PC-3 (cell line): ENCODE measurements around the gene BHLHE23. TPM values are rescaled to one million over a fixed set of nuclear protein-coding genes. Genes with fewer than 3 reads are reported as not detected.

Source experiments
- ATAC-seq: fragments of 200-7000 bp; cut with Tn5 transposase; 2 replicates; pipeline ENCODE4 v1.9.1; 2020; ENCODE audit warnings: mild to moderate bottlenecking, moderate library complexity
- BruUV-seq: library from RNA; stranded (reverse); fragments of 400-500 nt; replicated peaks from 2 replicates; lab custom pipeline; 2021; lab: Mats Ljungman, UMichigan
- CTCF ChIA-PET: fragments of 300-600 bp; sonication (Branson Sonifier 250); formaldehyde crosslinking; loops from one replicate; lab custom pipeline; 2022; ENCODE audit warnings: antibody characterized with exemption; lab: Charles Lee
- POLR2A ChIA-PET: fragments of 300-600 bp; sonication (Branson Sonifier 250); formaldehyde crosslinking; loops from one replicate; lab custom pipeline; 2022; ENCODE audit warnings: antibody characterized with exemption; ENCODE audit not compliant: unreplicated experiment; lab: Charles Lee
- DNase-seq: peaks from one replicate; pipeline ENCODE4 v3.0.0-alpha.2; 2015
- H2AFZ ChIP-seq: fragments of 300-600 bp; sonication (generic); 2 replicates; pipeline ENCODE4 v1.6.0; 2016; ENCODE audit warnings: antibody characterized with exemption, low read length
- H3F3A ChIP-seq: fragments of 300-600 bp; sonication (generic); one replicate; pipeline ENCODE4 v1.6.0; 2017; ENCODE audit warnings: antibody characterized with exemption, low read length, control low read depth, mild to moderate bottlenecking; ENCODE audit not compliant: unreplicated experiment
- H3K27ac ChIP-seq: fragments of 300-600 bp; sonication (generic); 2 replicates; pipeline ENCODE4 v1.5.1; 2016; ENCODE audit warnings: mild to moderate bottlenecking, low read length
- H3K27me3 ChIP-seq: fragments of 300-600 bp; sonication (generic); 2 replicates; pipeline ENCODE4 v1.6.1; 2016; ENCODE audit warnings: low read length, mixed read lengths
- H3K36me3 ChIP-seq: fragments of 300-600 bp; sonication (generic); 2 replicates; pipeline ENCODE4 v1.6.1; 2016; ENCODE audit warnings: low read depth, mixed run types, low read length, mixed read lengths
- H3K4me1 ChIP-seq: fragments of 300-600 bp; sonication (generic); 2 replicates; pipeline ENCODE4 v1.5.1; 2016; ENCODE audit warnings: low read length; ENCODE audit not compliant: insufficient read depth
- H3K4me2 ChIP-seq: fragments of 300-600 bp; sonication (generic); 2 replicates; pipeline ENCODE4 v1.6.0; 2016; ENCODE audit warnings: low read length
- H3K4me3 ChIP-seq: fragments of 300-600 bp; sonication (generic); 2 replicates; pipeline ENCODE4 v1.5.1; 2016; ENCODE audit warnings: mild to moderate bottlenecking, low read length, mixed read lengths
- H3K79me2 ChIP-seq: fragments of 300-600 bp; sonication (generic); 2 replicates; pipeline ENCODE4 v1.6.1; 2017; ENCODE audit warnings: low read length, mixed read lengths
- H3K9ac ChIP-seq: fragments of 300-600 bp; sonication (generic); 2 replicates; pipeline ENCODE4 v1.6.0; 2016; ENCODE audit warnings: mild to moderate bottlenecking, low read length
- H3K9me2 ChIP-seq: fragments of 300-600 bp; sonication (generic); replicated peaks from 2 replicates; pipeline ENCODE4 v1.6.1; 2016; ENCODE audit warnings: mixed run types, low read length, mixed read lengths
- H3K9me3 ChIP-seq: fragments of 300-600 bp; sonication (generic); 2 replicates; pipeline ENCODE4 v1.6.1; 2016; ENCODE audit warnings: low read length, mixed read lengths
- H4K20me1 ChIP-seq: fragments of 300-600 bp; sonication (generic); 2 replicates; pipeline ENCODE4 v1.6.1; 2016; ENCODE audit warnings: low read length, mixed read lengths
- CTCF ChIP-seq: fragments of 300-600 bp; sonication (generic); conservative IDR thresholded peaks from 2 replicates; pipeline ENCODE4 v1.5.1; 2017; ENCODE audit warnings: antibody characterized with exemption, low read depth, mild to moderate bottlenecking, low read length
- EZH2 ChIP-seq: fragments of 300-600 bp; sonication (generic); IDR thresholded peaks from one replicate; pipeline ENCODE4 v1.6.1; 2017; ENCODE audit warnings: antibody characterized with exemption, mild to moderate bottlenecking, low read length; ENCODE audit not compliant: unreplicated experiment
- EZH2phosphoT487 ChIP-seq: fragments of 300-600 bp; sonication (generic); IDR thresholded peaks from 2 replicates; pipeline ENCODE4 v1.6.1; 2018; ENCODE audit warnings: mild to moderate bottlenecking, antibody characterized with exemption, low read length, borderline replicate concordance
- intact Hi-C: fragments of 100-400 bp; cut with micrococcal nuclease; formaldehyde crosslinking; loops from 2 replicates; pipeline ENCODE4 v1.9.0; 2023
- total RNA-seq: library from RNA; depleted of rRNA; stranded (reverse); fragments of >200 nt; gene quantifications from 2 replicates; pipeline ENCODE4 v1.2.3, GENCODE V29; 2014

The BHLHE23 gene
- total RNA-seq, 1 experiment from 2014 or later = not detected

DNA sequence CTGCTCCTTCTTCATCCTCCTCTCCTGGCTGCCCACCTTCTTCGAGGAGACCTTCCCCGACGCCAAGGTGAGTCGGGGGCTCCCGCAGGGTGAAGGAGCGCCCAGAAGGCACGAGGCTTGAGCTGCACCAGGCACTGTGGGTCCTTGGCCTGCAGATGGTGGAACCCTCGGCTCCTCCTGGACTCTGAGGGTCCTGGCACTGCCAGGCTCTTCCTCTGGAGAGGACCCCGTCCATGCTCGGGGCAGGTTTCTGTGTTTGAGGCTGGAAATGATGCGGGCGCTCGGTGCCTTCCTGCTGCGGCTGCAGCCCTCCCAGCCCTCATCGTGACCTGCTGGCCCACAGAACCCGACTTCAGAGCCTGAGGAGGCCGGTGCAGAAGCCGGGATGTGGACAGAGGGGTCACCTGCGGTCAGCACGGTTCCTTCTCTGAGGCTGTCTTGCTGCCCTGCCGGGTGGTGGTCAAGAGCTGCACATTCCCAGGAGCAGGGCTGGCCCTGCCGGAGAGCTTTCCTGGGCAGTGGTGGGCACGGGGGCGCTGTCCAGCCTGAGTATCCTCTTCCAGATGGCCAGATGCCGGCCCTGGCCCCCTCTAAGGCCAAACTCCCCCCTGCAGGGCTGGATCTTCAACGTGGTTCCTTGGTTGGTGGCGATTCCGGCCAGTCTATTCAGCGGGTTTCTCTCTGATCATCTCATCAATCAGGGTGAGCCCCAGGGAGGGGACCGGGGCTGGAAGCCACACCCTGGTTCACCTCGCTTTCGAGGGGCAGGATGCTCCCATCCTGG lies 43.0 kb downstream of the BHLHE23 start:
- H3K4me1 ChIP-seq = no peaks in the 10 kb centered on the region
- H4K20me1 ChIP-seq = no peaks in the 10 kb centered on the region
- intact Hi-C loops = no loop called here
- no peak overlapping the region for H2AFZ ChIP-seq
- ATAC-seq (no peak), DNase-seq (no peak)
- no peak overlapping the region for H3K4me3 ChIP-seq
- ChIA-PET CTCF (no interaction called here), POLR2A (no interaction called here)
- no peaks in the 10 kb centered on the region for H3K36me3 ChIP-seq
- H3K27me3 ChIP-seq = peaks cover 9% of the 10 kb centered on the region; the same call in 1 of the 2 replicates
- no peak overlapping the region for H3K27ac ChIP-seq
- H3K79me2 ChIP-seq = no peaks in the 10 kb centered on the region
- no TSS peak for BruUV-seq
- no peaks in the 10 kb centered on the region for H3K9me3 ChIP-seq
- TF ChIP-seq EZH2 (no peak), EZH2phosphoT487 (no peak), CTCF (no peak)
- no peak overlapping the region for H3K4me2 ChIP-seq
- H3F3A ChIP-seq = no peaks in the 10 kb centered on the region
- no peak overlapping the region for H3K9ac ChIP-seq
- H3K9me2 ChIP-seq = no peaks in the 10 kb centered on the region

DNA sequence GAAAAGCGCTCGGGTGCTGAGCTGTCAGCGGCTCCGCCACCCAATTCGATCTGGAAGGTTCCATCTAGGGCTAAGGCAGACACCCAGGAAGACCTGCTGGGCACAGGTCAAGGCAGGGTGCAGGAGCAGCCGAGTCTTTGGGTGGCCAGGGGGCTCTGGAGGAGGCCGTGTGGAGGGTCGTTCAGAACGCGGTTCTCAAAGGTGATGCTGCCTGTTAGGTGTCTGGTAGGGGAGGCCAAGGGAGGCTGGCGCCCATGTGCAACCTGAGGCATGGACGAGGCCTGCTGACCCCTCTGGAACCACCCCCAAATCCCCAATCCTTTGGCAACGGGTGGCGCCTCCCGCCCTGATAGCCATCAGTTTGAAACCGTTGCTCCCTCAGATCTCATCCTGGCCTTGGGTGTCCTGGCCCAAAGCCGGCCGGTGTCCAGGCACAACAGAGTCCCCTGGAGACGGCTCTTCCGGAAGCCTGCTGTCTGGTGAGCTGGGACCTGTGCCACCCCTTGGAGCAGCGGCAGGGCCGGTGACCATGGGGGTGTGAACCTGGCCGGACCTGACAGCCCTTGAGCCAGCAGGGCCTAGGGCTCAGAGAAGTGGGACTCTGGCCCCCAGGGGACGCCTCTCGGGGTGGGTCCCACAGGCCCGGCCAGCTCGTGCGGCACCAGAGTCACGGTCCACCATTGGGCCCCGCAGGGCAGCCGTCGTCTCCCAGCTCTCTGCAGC lies 43.7 kb downstream of the BHLHE23 start:
- Histone ChIP-seq H3K4me3 (no peak overlapping the region), H3K9ac (no peak overlapping the region), H3F3A (no peaks in the 10 kb centered on the region), H3K27me3 (peaks cover 9% of the 10 kb centered on the region; the same call in 1 of the 2 replicates), H3K4me1 (no peaks in the 10 kb centered on the region), H3K9me2 (no peaks in the 10 kb centered on the region), H3K9me3 (no peaks in the 10 kb centered on the region), H3K36me3 (no peaks in the 10 kb centered on the region), H3K27ac (no peak overlapping the region), H4K20me1 (no peaks in the 10 kb centered on the region), H3K4me2 (no peak overlapping the region), H3K79me2 (no peaks in the 10 kb centered on the region), H2AFZ (no peak overlapping the region)
- POLR2A ChIA-PET = no interaction called here
- DNase-seq (no peak), ATAC-seq (no peak)
- intact Hi-C loops = no loop called here
- CTCF ChIA-PET = no interaction called here
- TF ChIP-seq EZH2 (no peak), EZH2phosphoT487 (no peak), CTCF (no peak)
- BruUV-seq = no TSS peak
